Left ventricle myocardium inferior (tissue), 1 donor: Measurements from ENCODE around the gene FGD2. TPM values are rescaled to one million over a fixed set of nuclear protein-coding genes. Genes with fewer than 3 reads are reported as not detected.

Source experiments
- DNase-seq: peaks from one replicate; pipeline ENCODE4 v3.0.0-alpha.2; 2020
- H3K27ac ChIP-seq: fragments of 200-600 bp; replicated peaks from 2 replicates; pipeline ENCODE4 v1.8.0; 2021
- H3K27me3 ChIP-seq: fragments of 200-600 bp; 2 replicates; pipeline ENCODE4 v1.8.0; 2021; ENCODE audit warnings: low read depth
- H3K36me3 ChIP-seq: fragments of 200-600 bp; 2 replicates; pipeline ENCODE4 v1.8.0; 2021
- H3K4me1 ChIP-seq: fragments of 200-600 bp; 2 replicates; pipeline ENCODE4 v1.8.0; 2021
- H3K4me3 ChIP-seq: fragments of 200-600 bp; 2 replicates; pipeline ENCODE4 v1.8.0; 2021; ENCODE audit warnings: mild to moderate bottlenecking, moderate library complexity
- H3K9me3 ChIP-seq: fragments of 200-600 bp; replicated peaks from 2 replicates; pipeline ENCODE4 v1.8.0; 2021
- intact Hi-C: fragments of 100-400 bp; cut with micrococcal nuclease; formaldehyde crosslinking; loops from one replicate; pipeline ENCODE4 v1.11.0; 2022
- total RNA-seq: library from RNA; stranded (reverse); fragmentation: NEBNext Ultra II Directional; extraction: Animal tissue kit (Norgen Biotek cat#: 25700); gene quantifications from one replicate; pipeline ENCODE4 v1.2.1, GENCODE V29; 2021
- TF ChIP-seq, protein P1 (sequence below): fragments of 200-600 bp; IDR thresholded peaks from 2 replicates; pipeline ENCODE4 v1.8.0; 2021; ENCODE audit warnings: antibody characterized with exemption, mild to moderate bottlenecking, borderline replicate concordance
- donor health status: DM: no; HTN: yes; CAD: no; lungs with severe emphysema.

Gene FGD2
- total RNA-seq, 1 donor from 2014 or later = 6.0 TPM

DNA sequence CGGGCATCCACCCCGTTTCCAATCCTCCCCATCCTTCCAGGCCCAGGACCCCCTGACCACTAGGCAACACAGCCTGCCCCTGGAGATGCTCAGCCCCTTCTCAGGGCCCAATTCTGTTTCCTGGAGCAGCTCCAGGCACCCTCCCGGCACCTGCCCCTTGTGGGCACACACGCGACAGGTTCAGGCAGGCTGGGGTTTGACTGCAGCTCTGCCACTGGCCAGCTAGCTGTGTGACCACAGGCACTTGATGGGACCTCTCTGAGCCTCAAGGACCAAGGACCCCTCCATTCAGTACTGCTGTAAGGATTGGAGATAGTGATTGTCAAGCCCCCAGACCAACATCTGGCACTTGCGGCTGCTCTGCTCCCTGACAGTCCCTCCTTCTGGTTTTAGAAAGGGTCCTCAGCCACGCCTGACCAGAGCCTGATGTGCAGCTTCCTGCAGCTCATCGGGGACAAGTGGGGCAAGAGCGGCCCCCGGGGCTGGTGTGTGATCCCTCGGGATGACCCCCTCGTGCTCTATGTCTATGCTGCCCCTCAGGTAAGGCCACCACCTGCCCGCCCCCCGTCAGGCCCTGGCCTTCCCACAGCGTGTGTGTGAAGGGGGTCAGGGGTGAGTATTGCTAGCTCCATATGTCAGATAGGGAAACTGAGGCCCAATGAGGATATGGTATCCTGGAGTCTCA, 21.7 kb downstream of the FGD2 start:
- Histone ChIP-seq H3K27me3 (no peaks in the 10 kb centered on the region), H3K36me3 (no peaks in the 10 kb centered on the region), H3K4me3 (no peak overlapping the region), H3K4me1 (no peaks in the 10 kb centered on the region), H3K9me3 (peaks cover 6% of the 10 kb centered on the region), H3K27ac (no peak overlapping the region)
- DNase-seq = no peak
- TF ChIP-seq, protein P1, sequence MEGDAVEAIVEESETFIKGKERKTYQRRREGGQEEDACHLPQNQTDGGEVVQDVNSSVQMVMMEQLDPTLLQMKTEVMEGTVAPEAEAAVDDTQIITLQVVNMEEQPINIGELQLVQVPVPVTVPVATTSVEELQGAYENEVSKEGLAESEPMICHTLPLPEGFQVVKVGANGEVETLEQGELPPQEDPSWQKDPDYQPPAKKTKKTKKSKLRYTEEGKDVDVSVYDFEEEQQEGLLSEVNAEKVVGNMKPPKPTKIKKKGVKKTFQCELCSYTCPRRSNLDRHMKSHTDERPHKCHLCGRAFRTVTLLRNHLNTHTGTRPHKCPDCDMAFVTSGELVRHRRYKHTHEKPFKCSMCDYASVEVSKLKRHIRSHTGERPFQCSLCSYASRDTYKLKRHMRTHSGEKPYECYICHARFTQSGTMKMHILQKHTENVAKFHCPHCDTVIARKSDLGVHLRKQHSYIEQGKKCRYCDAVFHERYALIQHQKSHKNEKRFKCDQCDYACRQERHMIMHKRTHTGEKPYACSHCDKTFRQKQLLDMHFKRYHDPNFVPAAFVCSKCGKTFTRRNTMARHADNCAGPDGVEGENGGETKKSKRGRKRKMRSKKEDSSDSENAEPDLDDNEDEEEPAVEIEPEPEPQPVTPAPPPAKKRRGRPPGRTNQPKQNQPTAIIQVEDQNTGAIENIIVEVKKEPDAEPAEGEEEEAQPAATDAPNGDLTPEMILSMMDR = no peak
- intact Hi-C loops = no loop called here

DNA sequence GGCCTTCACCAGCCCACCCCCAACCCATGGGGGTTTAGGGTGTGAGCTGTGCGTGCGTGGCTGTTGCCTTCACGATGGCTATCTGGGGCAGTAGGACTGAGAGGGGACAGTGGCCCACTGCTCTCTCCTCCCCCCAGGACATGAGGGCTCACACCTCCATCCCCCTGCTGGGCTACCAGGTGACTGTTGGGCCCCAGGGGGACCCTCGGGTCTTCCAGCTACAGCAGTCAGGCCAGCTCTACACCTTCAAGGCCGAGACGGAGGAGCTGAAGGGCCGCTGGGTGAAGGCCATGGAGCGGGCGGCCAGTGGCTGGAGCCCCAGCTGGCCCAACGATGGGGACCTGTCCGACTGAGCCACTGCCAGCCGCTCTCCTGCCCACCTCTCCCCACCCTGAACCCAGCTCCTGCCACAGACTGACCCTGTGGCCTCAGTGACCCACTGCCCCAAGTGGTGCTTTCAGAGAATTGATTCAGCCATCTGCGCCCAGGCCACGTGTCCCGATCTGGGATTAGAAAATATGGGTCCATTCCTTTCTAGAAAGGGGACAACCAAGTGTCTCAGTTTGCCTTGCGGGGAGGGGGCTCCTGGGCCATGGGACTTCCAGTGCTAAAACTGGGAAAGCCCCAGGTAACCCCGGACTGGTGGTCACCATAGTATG, 22.5 kb downstream of the FGD2 start:
- intact Hi-C loops = no loop called here
- Histone ChIP-seq H3K27me3 (no peaks in the 10 kb centered on the region), H3K27ac (no peak overlapping the region), H3K9me3 (peaks cover 6% of the 10 kb centered on the region), H3K4me3 (no peak overlapping the region), H3K36me3 (no peaks in the 10 kb centered on the region), H3K4me1 (no peaks in the 10 kb centered on the region)
- DNase-seq = no peak
- TF ChIP-seq, protein P1 = no peak

DNA sequence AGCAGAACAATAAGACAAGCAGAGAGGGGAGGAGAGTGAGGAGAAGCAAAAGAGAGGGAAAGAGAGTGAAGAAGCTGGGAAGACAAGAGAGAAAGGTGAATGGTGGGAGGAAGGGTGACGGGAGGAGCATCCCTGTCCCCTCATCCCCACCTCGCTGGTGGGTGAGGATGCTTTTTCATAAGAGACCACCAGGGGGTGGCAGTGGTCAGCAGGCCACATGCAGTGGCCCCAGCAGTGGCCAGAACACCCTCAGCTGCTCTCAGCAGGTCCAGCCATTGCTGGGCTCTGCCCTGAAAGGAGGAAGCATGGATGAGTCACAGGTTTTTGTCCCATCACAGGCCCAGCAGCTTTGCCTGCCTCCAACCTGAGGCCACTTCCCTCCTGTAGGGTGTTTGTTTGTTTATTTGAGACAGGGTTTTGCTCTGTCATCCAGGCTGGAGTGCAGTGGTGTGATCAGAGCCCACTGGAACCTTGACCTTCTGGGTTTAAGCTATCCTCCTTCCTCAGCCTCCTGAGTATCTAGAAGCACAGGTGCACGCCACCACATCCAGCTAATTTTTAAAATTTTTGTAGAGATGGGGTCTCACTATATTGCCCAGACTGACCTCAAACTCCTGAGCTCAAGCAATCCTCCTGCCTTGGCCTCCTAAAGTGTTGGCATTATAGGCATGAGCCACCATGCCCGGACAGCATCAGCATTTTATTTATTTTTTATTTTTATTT, 24.0 kb downstream of the FGD2 start:
- H3K27me3 ChIP-seq = no peaks in the 10 kb centered on the region
- H3K4me1 ChIP-seq = no peaks in the 10 kb centered on the region
- H3K36me3 ChIP-seq = no peaks in the 10 kb centered on the region
- no peak overlapping the region for H3K27ac ChIP-seq
- intact Hi-C loops = no loop called here
- no peak overlapping the region for H3K4me3 ChIP-seq
- peaks cover 6% of the 10 kb centered on the region for H3K9me3 ChIP-seq
- DNase-seq = peak; percentile 70
- TF ChIP-seq, protein P1 = peak; percentile 85

DNA sequence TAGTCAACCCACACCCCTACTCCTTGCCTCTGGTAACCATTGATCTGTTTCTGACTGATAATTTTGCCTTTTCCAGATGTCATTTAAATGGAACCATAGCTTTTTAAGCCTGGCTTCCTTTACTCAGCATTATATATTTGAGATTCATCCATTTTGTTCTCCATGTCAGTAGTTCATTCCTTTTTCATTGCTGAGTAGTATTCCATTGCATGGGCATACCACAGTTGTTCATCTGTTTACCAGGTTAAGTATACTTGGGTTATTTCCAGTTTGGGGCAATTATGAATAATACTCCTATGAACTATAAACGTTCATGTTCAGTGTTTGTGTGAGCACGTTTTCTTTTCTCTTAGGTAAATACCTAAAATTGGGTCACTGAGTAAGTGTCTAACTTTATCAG, 25.1 kb downstream of the FGD2 start:
- TF ChIP-seq, protein P1 = no peak
- H3K4me3 ChIP-seq = no peak overlapping the region
- H3K27me3 ChIP-seq = no peaks in the 10 kb centered on the region
- H3K36me3 ChIP-seq = no peaks in the 10 kb centered on the region
- no peaks in the 10 kb centered on the region for H3K4me1 ChIP-seq
- intact Hi-C loops = loop anchor here (10.0 kb wide), 1 partner anchor 174 kb away; no protein-coding TSS in a partner anchor
- no peak for DNase-seq
- no peak overlapping the region for H3K27ac ChIP-seq
- peaks cover 6% of the 10 kb centered on the region for H3K9me3 ChIP-seq

DNA sequence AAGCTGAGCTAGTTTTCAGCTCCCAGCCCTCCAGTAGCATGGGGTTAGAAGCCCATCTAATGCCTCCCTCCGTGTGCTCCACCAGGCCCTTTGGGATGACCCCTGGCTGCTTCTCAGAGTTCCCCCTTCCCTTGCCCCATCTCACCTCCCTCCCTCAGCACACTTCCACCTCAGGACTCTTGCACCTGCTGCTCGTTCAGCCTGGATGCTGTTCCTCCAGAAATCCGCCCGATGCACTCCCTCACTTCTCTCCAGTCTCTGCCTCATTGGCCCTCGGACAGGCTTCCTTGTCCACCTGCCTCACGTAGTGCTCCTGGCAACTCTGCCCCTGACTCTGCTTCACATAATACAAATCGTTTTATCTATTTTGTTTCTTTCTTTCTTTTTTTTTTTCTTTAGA, 26.8 kb downstream of the FGD2 start:
- no peak for DNase-seq
- intact Hi-C loops = loop anchor here (10.0 kb wide), 1 partner anchor 173 kb away; no protein-coding TSS in a partner anchor
- TF ChIP-seq, protein P1 = no peak
- no peaks in the 10 kb centered on the region for H3K4me1 ChIP-seq
- no peaks in the 10 kb centered on the region for H3K27me3 ChIP-seq
- peaks cover 6% of the 10 kb centered on the region for H3K9me3 ChIP-seq
- no peaks in the 10 kb centered on the region for H3K36me3 ChIP-seq
- H3K27ac ChIP-seq = no peak overlapping the region
- H3K4me3 ChIP-seq = no peak overlapping the region
